ENCODE measurements around the gene MARK3.
"Not testable (repeated sequence)": the region's sequence is repeated elsewhere in the genome, so short reads cannot be mapped to it uniquely, and the experiment has no call there.

Gene MARK3

GRCh38 chr14:103495854-103496253 lies 110.6 kb downstream of the MARK3 start:
- no peak for DNase-seq

- no peak for DNase-seq
Observed at GRCh38 chr14:103496776-103497175, 111.6 kb downstream of the MARK3 start.

- DNase-seq: no peak
Observed at GRCh38 chr14:103499709-103500108, 114.5 kb downstream of the MARK3 start.

- peak; percentile 78 to 84 for DNase-seq
Observed at GRCh38 chr14:103500148-103500990, 115.2 kb downstream of the MARK3 start.

- no peak for DNase-seq
Observed at GRCh38 chr14:103501041-103501870, 116.0 kb downstream of the MARK3 start.

- no peak for DNase-seq
Observed at GRCh38 chr14:103501921-103502669, 116.9 kb downstream of the MARK3 start.

GRCh38 chr14:103502877-103503276 lies 117.7 kb downstream of the MARK3 start:
- no peak for DNase-seq

- DNase-seq: no peak
Observed at GRCh38 chr14:103503296-103503695, 118.1 kb downstream of the MARK3 start.

GRCh38 chr14:103504991-103505565 lies 119.9 kb downstream of the MARK3 start:
- DNase-seq: no peak

GRCh38 chr14:103507751-103508150 lies 122.5 kb downstream of the MARK3 start:
- DNase-seq: no peak

- DNase-seq: no peak
Observed at GRCh38 chr14:103508521-103509329, 123.5 kb downstream of the MARK3 start.

- DNase-seq: no peak
Observed at GRCh38 chr14:103509864-103510723, 124.9 kb downstream of the MARK3 start.

- DNase-seq: no peak
Observed at GRCh38 chr14:103510724-103511693, 125.8 kb downstream of the MARK3 start.

- not testable (repeated sequence) for DNase-seq
Observed at GRCh38 chr14:103512180-103512579, 127.0 kb downstream of the MARK3 start.

- DNase-seq: no peak
Observed at GRCh38 chr14:103512701-103513611, 127.7 kb downstream of the MARK3 start.

GRCh38 chr14:103514596-103515421 lies 129.6 kb downstream of the MARK3 start:
- no peak for DNase-seq

- DNase-seq: no peak
Observed at GRCh38 chr14:103516426-103517173, 131.4 kb downstream of the MARK3 start.
